Amniotic stem cell (primary cell): ENCODE results near the gene WASF1.
A peak's percentile ranks its signal among the peaks of the same experiment; 100 is the strongest.
"Not testable (repeated sequence)": the region's sequence is repeated elsewhere in the genome, so short reads cannot be mapped to it uniquely, and the experiment has no call there.

ENCODE experiments used
- DNase-seq: peaks from one replicate; lab custom pipeline; 2025; lab: John Stamatoyannopoulos, UW

WASF1 gene

DNA sequence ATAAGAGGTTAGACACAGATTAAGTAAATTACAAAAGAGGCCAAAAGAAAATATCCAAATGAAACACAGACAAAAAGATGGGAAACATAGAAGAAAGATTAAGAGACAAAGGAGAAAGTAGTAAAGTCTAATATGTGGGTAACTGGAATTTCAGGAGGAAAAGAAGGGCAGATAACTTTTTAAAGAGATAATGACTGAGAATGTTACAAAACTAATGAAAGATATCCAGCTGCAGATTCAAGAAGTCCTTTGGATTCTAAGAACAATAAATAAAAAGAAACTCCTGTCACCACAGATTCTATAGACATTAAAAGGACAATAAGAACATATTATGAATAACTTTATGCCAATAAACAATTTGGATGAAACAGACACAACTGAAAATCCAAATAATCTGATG, 90.1 kb downstream of the WASF1 start:
- no peak for DNase-seq

DNA sequence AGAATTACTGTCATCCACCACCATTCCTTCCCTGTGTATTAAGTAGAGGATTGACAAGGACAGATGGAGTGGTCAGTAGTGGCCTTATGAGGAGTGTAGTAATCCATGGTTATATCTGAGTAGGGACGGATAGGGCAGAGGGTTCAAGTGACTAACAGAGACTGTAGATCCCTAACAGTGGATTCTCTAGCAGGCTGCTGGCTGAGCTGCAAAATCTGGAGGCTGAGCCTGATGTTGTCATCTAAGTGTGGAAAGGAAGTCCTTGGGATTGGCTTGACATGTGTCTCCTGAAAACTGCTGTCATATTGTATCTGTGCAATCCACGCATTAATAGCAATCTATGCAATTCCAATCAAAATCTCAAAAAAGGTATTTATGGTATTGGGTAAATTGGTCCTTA, 94.2 kb downstream of the WASF1 start:
- no peak for DNase-seq

DNA sequence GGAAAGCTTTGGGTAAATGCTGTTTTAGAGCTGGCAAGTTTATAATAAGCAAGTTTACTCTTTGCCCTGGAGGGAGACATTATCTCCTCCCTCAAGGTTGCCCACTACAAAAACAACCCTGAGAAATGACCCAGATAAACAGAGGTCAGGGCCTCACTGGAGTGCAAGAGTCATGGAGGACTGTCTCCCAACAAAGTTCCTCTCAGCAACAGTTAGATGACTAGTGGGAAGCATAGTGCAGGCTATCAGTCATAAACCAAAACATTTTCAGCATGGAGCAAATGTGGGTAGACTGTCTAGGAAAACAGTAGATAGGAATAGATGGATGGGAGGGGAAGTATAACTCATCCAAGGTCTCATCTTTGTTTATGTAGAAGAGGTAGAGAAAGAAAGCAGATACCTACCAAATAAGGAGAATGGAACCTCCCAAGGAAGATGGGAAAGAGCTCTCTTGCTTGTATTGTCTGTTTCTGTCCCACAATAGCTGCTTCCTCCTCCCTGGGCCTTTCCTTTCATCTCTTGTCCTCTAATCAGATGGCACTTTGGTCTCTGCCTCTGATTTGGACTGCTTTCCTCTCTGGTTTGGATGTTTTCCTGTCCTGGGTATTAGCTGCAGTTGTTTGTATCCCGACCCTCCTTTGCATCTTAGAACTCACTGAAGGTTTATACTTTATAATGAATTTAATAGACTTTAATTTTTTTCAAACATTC, 95.4 kb downstream of the WASF1 start:
- DNase-seq: no peak

DNA sequence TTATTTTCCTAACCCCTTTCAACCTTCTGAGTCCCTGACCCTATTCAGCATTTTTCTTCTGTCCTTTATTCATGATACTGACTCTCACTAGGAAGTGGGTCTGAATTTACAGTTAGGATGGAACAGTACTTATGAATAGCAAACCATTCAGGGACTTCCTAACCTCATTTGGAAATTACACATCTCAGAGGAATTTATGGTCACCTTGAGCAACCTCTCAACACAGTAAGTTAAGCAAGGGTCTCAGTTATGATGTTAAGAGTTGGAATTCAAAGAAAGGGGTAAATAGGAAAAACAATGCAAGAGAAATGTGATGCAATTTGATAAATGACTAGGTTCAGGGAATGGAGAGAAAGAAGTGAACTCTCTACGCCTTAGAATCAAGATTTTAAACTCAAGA, 104.1 kb downstream of the WASF1 start:
- no peak for DNase-seq

DNA sequence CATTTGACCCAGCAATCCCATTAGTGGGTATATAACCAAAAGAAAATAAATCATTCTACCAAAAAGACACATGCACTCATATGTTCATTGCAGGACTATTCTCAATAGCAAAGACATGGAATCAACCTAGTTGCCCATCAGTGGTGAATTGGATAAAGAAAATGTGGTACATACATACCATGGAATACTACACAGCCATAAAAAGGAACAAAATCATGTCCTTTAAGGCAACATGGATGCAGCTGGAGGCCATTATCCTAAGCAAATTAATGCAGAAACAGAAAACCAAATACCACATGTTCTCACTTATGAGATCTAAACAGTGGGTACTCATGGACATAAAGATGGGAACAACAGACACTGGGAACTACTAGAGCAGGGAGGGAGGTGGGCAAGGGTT, 106.0 kb downstream of the WASF1 start:
- DNase-seq: not testable (repeated sequence)

DNA sequence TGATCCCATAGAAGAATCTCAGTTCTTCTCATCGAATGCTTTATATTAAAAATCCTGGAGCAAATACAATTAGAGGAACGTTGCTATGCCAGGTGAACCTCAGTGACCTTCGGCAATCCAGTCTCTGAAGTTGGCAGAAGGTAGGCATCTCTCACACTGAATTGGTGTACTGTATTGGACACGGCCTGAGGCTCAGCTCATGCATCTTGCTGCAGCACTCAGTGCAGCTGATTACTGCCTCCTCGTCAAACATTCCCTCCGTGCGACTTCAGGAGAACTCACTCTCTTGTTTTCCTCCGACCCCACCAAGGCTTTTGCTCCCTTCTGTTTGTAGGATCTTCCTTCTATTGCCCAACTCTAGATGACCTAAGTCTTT, 110.9 kb downstream of the WASF1 start:
- no peak for DNase-seq

DNA sequence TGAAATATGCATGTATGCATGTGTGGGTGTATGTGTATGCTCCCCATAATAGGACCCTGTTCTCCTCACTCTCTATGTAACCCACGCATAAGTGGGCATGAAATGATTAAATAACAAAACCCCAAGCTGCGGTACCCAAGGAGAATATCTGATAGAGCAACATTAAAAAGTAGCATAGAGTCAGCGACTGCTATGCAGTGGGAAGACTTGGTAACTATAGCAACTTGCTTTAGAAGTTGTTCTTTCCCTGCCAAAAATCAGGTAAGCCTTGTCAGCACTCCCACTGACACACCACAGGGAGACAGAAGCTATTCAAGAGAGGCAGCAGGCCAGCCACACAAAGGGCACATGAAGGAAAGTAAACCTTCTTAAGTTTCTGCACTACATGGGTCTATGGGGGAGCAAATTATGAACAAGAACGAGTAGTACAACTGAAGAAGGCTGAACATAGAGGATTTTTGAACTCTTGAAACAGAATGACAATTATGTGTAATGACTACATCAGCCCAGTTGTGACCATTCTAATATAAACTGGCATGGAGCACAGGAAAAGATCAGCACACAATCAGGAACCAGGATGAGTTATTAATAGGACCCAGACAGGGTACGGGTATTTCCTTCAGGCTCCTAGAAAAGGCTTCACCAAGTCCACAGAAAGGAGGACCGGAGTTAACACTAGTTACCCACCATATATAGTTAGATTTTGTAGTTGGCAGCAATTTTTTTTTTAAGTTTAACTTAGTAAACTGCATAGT, 111.5 kb downstream of the WASF1 start:
- no peak for DNase-seq

DNA sequence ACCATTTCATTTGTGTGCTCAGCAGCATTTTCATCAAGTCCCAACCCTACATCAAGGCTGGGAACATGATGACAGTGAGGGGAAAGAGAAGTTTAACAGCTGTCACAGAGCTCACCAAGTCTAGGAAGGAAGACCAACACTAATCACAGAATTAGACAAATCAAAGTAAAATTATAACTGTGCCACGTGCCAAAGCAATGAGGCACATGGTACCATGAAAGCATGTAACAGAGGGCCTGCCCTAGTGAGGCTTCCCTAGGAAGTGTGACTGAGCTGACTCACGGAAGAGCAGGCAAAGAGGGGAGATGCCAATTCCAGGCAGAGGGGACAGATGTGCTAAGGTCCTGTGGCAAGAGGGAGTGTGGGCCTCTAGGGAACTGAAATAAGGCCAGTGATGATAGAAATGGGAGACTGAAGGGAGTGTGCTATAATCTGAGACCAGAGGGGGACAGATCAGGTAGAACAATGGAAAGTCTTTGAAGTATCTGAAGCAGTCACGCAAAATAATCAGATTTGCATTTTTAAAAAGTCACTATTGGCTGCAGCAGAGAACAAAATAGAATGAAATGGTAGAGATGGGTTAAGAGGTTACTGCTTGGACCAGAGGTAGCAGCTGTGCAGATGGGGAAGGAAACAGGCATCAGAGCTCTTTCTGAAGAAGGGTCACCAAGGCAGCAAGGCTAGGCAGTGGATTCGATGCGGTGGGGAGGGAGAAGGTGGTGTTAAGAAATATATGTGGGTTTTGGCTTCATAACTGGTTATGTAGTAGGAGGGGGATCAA, 114.5 kb downstream of the WASF1 start:
- no peak for DNase-seq

DNA sequence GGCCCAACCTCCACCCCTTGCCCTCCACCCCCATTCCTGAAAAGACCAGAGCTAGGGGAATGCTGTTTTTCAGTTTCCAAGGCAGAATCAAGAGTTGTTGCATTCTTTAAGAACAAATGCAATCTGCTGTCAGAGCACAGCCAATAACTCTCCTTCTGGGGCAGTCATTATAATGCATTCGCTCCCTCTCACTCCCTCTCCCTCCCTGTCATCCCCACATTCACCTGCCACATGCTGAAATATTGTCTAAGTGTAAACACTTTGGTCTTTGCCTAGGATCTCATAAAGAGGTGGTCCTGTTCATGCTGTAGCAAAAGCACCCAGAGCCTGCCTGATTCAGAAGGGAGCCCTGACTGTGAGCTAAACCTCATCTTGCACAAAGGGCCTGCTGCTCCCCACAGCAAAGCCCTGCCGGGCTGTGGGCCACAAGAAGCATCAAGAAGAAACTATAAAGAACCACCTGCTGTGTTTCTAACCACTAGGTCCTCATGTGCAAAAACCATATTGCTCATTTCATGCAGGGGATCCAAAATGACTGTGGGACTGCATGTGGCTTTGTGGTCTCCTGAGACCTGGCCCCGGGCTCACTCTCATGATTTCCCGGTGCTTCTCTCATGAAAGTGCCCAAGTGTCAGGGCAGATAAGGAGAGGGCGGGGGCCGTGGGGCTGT, 115.7 kb downstream of the WASF1 start:
- DNase-seq: no peak

DNA sequence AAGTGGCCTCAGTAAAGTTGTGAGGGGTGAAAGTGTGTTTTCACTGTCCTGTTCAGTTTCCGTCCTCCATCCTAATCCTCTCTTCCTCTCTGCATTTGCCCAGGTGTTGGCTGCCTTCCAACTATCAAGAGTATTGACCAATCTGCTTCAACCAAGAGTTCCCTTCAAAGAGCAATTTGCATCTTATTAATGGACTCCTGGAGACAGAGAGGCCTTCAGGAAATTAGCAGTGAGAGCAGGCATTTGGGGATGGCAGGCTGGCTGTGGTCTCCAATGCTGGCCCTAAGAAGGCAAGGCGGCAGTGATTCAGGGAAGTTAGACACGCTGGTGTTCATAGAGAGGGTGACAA, 124.1 kb downstream of the WASF1 start:
- no peak for DNase-seq

DNA sequence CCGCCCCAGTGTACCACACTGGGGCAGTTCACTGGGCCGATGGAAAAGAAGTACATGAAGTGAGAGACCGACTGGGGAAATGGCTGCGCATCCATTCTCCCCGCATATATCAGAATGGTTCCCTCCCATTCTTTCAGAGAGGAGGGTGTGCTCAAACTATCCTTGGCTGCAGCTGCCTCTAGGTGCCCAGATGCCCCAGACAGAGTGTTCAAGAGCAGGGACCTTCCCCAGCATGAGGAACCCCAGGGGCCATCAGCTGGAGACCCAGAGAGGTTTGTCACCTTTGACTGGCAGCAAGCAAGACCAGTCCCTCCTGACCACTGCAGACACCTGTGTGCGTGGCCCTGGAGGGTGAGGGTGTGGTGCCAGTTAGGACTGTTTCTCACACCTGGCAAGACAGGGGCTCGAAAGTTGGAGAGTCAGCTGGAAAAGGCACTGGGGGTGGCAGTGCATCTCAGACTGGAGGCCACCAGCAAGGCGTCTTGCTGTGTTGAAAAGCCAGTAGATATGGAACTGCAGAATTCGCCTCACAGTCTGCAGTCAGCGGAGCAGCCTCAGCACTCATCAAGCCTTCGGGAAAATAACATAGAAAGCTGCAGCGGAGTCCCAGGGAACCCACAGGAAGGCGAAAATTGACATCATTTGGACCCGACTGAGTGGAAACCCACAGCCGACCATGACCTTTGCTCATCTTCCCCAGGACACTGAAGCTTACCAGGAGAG, 124.6 kb downstream of the WASF1 start:
- DNase-seq: no peak

DNA sequence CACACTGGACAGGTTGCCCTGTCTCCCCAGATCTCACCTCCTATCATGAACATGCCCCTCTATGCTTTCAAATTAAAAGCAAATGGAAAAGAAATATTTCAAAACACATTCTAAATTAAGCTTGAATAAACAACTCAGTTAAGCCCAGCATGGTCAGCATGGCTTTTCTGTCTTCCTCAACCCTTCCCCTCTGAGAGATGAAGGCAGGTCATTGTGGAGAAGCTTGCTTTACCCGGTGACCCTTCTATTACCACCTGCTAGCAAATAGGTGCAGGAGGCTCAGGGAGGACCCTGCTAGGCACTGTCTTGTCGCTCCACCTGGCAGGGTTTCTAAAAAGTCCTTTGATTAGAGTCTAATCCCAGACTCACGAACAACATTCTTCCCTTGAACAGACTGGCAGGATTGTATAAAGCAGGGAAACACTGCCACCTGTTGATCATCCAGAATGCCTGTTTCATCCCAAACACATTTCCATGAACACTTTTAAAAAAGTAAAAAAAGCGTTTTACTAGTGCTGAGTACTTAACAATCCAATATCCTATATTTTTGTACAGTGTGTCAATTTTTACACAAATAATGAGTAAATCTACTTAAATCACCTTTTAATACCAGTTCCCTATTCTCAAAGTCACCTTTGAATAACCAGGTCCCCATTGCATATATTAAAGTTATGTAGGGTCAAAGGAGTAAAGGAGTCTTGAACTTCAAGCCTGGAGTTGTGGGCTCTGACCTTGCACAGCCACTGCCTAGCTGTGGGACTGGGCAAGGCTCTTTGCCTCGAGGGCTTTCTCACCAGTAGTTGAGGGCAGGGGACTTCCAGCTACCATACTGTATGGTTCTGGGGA, 125.9 kb downstream of the WASF1 start:
- DNase-seq: peak; percentile 24

DNA sequence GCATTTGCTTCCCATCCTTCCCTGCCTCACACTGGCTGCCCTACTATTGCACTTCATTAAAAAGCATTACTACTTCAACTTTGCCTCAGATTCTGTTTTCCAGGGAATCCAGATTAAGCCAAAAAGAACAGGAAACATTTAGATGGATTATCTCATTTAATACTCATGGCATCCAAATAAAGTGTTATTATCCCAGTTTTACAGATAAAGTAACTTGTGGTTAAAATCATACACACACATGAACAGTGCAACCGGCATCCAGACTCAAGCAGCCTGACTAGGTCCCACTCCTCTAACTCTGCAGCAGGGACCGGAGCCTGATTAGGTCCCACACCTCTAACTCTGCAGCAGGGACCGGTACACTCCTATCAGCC, 129.0 kb downstream of the WASF1 start:
- no peak for DNase-seq
